Measurements from ENCODE around the gene PRKCH. TPM values are rescaled to one million over a fixed set of nuclear protein-coding genes. Genes with fewer than 3 reads are reported as not detected.

PRKCH gene
- total RNA-seq, 4 donors from 2014 or later = 17.9 to 105 (median 63.5) TPM

- intact Hi-C loops (cut with DNase I; ENCODE audit: low total_unique reads) = no loop called here
- H3K4me1 ChIP-seq = no peaks in the 10 kb centered on the region
- H3K27ac ChIP-seq = peak overlapping the region; percentile 50 to 70
- no peak for TF ChIP-seq POLR2A (IDR thresholded peaks at IDR 0.05)
- no peak for TF ChIP-seq CTCF (IDR thresholded peaks at IDR 0.05)
- DNase-seq = no peak
- no peaks in the 10 kb centered on the region for H3K9me3 ChIP-seq
- no peak overlapping the region for H3K4me3 ChIP-seq
- no peaks in the 10 kb centered on the region for H3K36me3 ChIP-seq
- no peaks in the 10 kb centered on the region for H3K27me3 ChIP-seq
Observed at GRCh38 chr14:61587081-61587713, 265.8 kb downstream of the PRKCH start.

- intact Hi-C loops (cut with DNase I; ENCODE audit: low total_unique reads) = no loop called here
- H3K4me1 ChIP-seq = no peaks in the 10 kb centered on the region
- TF ChIP-seq CTCF (IDR thresholded peaks at IDR 0.05) (no peak), POLR2A (IDR thresholded peaks at IDR 0.05) (no peak)
- H3K4me3 ChIP-seq = no peak overlapping the region
- no peaks in the 10 kb centered on the region for H3K27me3 ChIP-seq
- H3K36me3 ChIP-seq = no peaks in the 10 kb centered on the region
- no peak for DNase-seq
- no peak overlapping the region for H3K27ac ChIP-seq
- H3K9me3 ChIP-seq = no peaks in the 10 kb centered on the region
Observed at GRCh38 chr14:61588419-61588901, 267.1 kb downstream of the PRKCH start.

GRCh38 chr14:61589691-61590581 is 268.6 kb downstream of the PRKCH start:
- TF ChIP-seq CTCF (IDR thresholded peaks at IDR 0.05) = no peak
- TF ChIP-seq POLR2A (IDR thresholded peaks at IDR 0.05) = no peak
- H3K27ac ChIP-seq = no peak overlapping the region
- intact Hi-C loops (cut with DNase I; ENCODE audit: low total_unique reads) = no loop called here
- no peaks in the 10 kb centered on the region for H3K27me3 ChIP-seq
- no peaks in the 10 kb centered on the region for H3K4me1 ChIP-seq
- no peaks in the 10 kb centered on the region for H3K36me3 ChIP-seq
- DNase-seq = no peak
- no peak overlapping the region for H3K4me3 ChIP-seq
- no peaks in the 10 kb centered on the region for H3K9me3 ChIP-seq

GRCh38 chr14:61591862-61592261 is 270.5 kb downstream of the PRKCH start:
- H3K4me3 ChIP-seq = no peak overlapping the region
- no peak for DNase-seq
- no peaks in the 10 kb centered on the region for H3K36me3 ChIP-seq
- H3K4me1 ChIP-seq = no peaks in the 10 kb centered on the region
- no peaks in the 10 kb centered on the region for H3K27me3 ChIP-seq
- TF ChIP-seq CTCF (IDR thresholded peaks at IDR 0.05) = no peak
- TF ChIP-seq POLR2A (IDR thresholded peaks at IDR 0.05) = no peak
- H3K27ac ChIP-seq = no peak overlapping the region
- H3K9me3 ChIP-seq = no peaks in the 10 kb centered on the region
- intact Hi-C loops (cut with DNase I; ENCODE audit: low total_unique reads) = no loop called here

- Histone ChIP-seq H3K4me3 (no peak overlapping the region), H3K4me1 (no peaks in the 10 kb centered on the region), H3K9me3 (no peaks in the 10 kb centered on the region), H3K36me3 (no peaks in the 10 kb centered on the region), H3K27ac (no peak overlapping the region), H3K27me3 (no peaks in the 10 kb centered on the region)
- intact Hi-C loops (cut with DNase I; ENCODE audit: low total_unique reads) = no loop called here
- TF ChIP-seq CTCF (IDR thresholded peaks at IDR 0.05) (no peak), POLR2A (IDR thresholded peaks at IDR 0.05) (no peak)
- no peak for DNase-seq
Observed at GRCh38 chr14:61593330-61593729, 272.0 kb downstream of the PRKCH start.
